Measurements from ENCODE around the gene EFCC1.
A peak's percentile ranks its signal among the peaks of the same experiment; 100 is the strongest.

The EFCC1 gene, protein sequence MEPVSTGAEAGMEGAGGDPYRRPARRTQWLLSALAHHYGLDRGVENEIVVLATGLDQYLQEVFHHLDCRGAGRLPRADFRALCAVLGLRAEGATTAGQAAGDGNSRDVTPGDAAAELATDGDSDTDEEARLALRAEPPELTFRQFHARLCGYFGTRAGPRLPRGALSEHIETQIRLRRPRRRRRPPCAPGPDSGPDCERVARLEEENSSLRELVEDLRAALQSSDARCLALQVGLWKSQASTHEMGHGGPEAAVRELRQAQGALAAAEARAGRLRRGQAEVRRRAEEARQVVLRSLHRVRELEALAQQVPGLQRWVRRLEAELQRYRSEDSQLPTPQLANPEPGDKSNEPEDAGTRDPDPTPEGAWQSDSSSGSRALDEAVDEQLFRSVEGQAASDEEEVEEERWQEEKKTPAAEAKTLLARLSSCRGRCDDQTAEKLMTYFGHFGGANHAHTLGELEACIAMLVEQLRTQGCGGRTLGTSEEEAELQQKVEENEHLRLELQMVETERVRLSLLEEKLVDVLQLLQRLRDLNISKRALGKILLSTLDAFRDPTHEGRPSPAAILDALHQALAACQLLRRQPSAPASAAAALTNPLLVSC

DNA sequence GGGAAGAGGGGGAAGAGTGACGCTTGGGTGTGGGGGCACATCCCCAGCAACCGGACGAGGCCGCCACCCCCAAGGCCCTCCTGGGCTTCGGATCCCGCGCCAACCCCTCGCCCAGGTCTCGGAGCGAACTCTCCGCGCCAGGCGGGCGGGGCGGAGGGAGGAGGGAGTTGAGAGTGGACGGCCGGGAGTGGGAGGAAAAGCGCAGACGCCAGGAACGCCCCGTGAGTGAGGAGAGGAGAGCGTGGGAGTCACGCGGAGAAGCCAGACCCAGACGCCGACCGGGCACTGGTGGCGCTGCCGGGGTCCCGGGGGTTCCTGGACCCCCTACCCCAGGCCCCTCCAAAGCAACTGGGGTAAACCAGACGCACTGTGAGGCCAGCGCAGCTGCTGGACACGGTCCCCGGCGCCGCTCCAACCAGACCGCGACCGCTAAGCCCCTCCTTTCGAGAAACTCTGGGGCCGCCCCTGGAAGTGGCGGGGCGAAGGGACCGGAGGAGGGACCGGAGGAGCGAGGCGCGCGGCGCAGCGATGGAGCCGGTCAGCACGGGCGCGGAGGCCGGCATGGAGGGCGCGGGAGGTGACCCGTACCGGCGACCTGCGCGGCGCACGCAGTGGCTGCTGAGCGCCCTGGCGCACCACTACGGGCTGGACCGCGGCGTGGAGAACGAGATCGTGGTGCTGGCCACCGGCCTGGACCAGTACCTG is at the start of gene EFCC1:
TSS of gene EFCC1 (plus strand) at position 204 of the 705 bp plus-strand sequence. CDS start at position 529, 325 bp downstream.
- peaks cover 28% of the 10 kb centered on the region for H3K4me1 Mint-ChIP-seq (ENCODE audit: low read depth)
- no peaks in the 10 kb centered on the region for H3K36me3 Mint-ChIP-seq (ENCODE audit: low read depth)
- H3K27me3 Mint-ChIP-seq, result peaks cover 68% of the 10 kb centered on the region
- no peak within 1 kb of the TSS for H3K27ac Mint-ChIP-seq
- H3K9me3 Mint-ChIP-seq, result no peaks in the 10 kb centered on the region
- peak within 1 kb of the TSS; percentile 60 for H3K4me3 Mint-ChIP-seq
- intact Hi-C loops (cut with micrococcal nuclease), result no loop called here

DNA sequence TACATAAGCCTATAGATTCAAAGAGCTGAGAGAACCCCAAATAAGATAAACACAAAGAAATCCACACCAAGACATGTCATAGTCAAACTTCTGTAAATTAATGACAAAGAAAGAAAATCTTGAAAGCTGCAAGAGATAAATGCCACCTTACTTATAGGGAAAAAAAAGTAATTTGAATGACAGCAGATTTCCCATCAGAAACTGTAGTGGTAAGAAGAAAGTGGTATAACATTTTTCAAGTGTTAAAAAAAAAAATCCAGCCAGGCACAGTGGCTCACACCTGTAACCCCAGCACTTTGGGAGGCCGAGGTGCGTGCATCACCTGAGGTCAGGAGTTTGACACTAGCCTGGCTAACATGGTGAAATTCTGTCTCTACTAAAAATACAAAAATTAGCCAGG is 44.7 kb upstream of the EFCC1 start:
- Mint-ChIP-seq H3K27me3 (peaks cover 2% of the 10 kb centered on the region), H3K36me3 (ENCODE audit: low read depth) (no peaks in the 10 kb centered on the region), H3K9me3 (peaks cover 9% of the 10 kb centered on the region), H3K4me3 (no peak overlapping the region), H3K4me1 (ENCODE audit: low read depth) (no peaks in the 10 kb centered on the region), H3K27ac (no peak overlapping the region)
- intact Hi-C loops (cut with micrococcal nuclease), result no loop called here

DNA sequence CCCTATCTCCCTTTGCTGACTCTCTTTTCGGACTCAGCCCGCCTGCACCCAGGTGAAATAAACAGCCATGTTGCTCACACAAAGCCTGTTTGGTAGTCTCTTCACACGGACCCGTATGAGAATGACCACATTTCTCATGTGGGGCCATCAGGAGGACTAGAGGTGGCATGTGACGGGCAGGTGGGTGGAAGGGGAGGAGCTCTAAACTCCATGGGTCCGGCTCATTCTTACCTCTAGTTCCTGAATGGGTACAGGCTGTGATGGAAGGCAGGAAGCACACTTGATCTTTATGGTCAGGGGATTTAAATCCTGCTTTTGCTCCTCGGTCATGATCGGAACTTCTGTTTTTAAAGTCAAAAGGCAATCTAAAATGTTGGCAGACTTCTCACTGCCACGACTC is 35.8 kb upstream of the EFCC1 start:
- intact Hi-C loops (cut with micrococcal nuclease), result no loop called here
- Mint-ChIP-seq H3K9me3 (no peaks in the 10 kb centered on the region), H3K27me3 (peaks cover 6% of the 10 kb centered on the region), H3K4me1 (ENCODE audit: low read depth) (no peaks in the 10 kb centered on the region), H3K27ac (no peak overlapping the region), H3K36me3 (ENCODE audit: low read depth) (no peaks in the 10 kb centered on the region), H3K4me3 (no peak overlapping the region)

DNA sequence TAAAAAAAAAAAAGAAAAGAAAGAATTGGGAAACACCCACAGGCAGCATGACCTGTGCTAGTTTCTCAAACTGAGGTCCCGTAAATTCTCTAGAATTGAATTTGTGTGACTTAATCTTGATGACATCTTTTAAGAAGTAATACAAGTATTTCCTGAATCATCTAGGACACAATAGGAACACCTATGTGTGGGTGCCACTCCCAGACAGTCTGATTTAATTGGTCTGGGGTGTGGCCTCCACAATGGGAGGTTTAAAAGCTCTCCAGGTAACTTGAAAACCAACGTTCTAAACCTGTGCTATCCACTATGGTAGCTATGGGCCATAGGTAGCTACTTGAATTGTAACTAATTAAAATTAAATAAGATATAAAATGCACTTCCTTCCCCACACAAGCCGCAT is 35.3 kb upstream of the EFCC1 start:
- H3K4me3 Mint-ChIP-seq, result no peak overlapping the region
- H3K27me3 Mint-ChIP-seq, result peaks cover 6% of the 10 kb centered on the region

DNA sequence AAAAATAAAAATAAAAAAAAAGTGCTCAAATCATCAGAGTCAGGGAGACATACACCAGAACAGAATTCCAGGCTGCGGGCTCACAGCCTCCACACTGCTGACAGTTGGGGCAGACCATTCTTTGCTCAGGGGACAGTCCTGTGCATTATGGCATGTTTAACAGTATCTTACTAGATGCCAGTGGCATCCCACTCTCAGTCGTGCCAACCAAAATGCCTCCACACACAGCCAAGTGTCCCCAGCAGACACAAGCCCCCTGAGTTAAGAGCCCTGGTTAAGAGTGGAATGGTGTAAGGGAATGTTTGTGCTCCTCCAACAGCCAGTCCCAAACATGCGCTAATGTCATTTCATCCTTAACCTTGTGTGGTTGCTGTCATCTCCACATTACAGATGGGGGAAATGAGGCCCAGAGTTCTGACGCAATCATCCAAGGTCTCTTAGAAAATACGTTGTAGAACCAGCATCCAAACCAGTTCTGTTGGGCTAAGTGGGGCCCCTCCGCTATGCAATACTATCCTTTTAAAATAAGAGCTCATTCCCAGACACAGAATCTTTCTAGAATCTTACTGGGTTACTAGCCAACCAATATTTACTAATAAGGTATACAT is 33.3 kb upstream of the EFCC1 start:
- Mint-ChIP-seq H3K4me3 (no peak overlapping the region), H3K27me3 (peaks cover 3% of the 10 kb centered on the region), H3K9me3 (no peaks in the 10 kb centered on the region), H3K4me1 (ENCODE audit: low read depth) (no peaks in the 10 kb centered on the region), H3K36me3 (ENCODE audit: low read depth) (no peaks in the 10 kb centered on the region), H3K27ac (no peak overlapping the region)
- intact Hi-C loops (cut with micrococcal nuclease), result no loop called here

More for the DNA sequence above, 35.3 kb upstream of the EFCC1 start:
- Mint-ChIP-seq H3K9me3 (no peaks in the 10 kb centered on the region), H3K27ac (no peak overlapping the region), H3K4me1 (ENCODE audit: low read depth) (no peaks in the 10 kb centered on the region), H3K36me3 (ENCODE audit: low read depth) (no peaks in the 10 kb centered on the region)
- intact Hi-C loops (cut with micrococcal nuclease), result no loop called here

DNA sequence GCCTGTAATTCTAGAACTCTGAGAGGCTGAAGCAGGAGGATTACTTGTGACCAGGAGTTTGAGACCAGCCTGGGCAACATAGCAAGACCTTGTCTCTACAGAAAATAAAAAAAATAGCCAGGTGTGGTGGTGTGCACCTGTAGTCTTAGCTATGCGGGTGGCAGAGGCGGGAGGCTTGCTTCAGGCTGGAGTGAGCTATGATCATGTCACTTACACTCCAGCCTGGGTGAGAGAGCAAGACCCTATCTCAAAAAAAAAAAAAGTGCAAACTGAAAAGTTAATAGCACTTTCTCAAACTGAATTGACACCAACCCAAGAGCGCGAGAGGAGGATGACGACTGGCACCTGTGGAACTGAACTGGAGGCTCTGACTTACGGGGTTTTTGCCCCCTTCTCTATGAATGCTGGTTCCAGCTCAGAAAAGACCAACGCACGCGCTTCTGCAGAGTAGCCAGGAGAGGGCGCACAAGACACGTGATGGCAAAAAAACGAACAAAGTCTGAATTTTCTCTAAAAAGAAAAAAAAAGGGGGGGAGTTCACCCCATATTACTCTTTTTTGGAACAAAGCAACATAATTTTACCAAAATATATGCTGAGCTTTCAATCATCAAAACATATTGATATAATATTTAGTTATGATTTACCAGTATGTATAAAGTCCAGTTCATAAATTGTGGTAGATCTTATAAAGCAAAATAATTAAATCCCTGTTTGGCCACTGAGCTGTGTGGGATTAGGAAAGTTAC is 30.9 kb upstream of the EFCC1 start:
- intact Hi-C loops (cut with micrococcal nuclease), result loop anchor here (2.0 to 10.0 kb wide), 2 partner anchors 305 to 355 kb away; partner anchors contain the start of gene HMCES
- Mint-ChIP-seq H3K9me3 (no peaks in the 10 kb centered on the region), H3K27ac (no peak overlapping the region), H3K4me3 (no peak overlapping the region), H3K36me3 (ENCODE audit: low read depth) (no peaks in the 10 kb centered on the region), H3K4me1 (ENCODE audit: low read depth) (peaks cover 9% of the 10 kb centered on the region), H3K27me3 (peaks cover 3% of the 10 kb centered on the region)

DNA sequence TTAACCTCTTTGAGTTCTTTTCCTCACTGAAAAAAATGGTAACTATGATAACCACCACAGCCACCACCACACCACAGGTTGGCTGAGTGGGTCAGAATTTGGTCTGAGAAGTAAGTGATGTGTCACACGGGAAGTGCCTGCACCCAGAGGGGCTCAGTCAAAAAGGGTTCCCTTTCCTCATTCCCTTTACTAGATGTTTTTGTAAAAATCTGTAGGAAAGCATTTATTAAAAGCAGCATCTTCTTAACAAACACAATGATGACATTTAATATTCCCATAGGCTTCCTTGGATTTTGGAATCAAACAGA is 30.4 kb upstream of the EFCC1 start:
- H3K27ac Mint-ChIP-seq, result no peak overlapping the region
- no peaks in the 10 kb centered on the region for H3K9me3 Mint-ChIP-seq
- H3K4me1 Mint-ChIP-seq (ENCODE audit: low read depth), result peaks cover 9% of the 10 kb centered on the region
- intact Hi-C loops (cut with micrococcal nuclease), result loop anchor here (2.0 to 10.0 kb wide), 2 partner anchors 304 to 354 kb away; partner anchors contain the start of gene HMCES
- H3K36me3 Mint-ChIP-seq (ENCODE audit: low read depth), result no peaks in the 10 kb centered on the region
- peaks cover 3% of the 10 kb centered on the region for H3K27me3 Mint-ChIP-seq
- H3K4me3 Mint-ChIP-seq, result no peak overlapping the region

DNA sequence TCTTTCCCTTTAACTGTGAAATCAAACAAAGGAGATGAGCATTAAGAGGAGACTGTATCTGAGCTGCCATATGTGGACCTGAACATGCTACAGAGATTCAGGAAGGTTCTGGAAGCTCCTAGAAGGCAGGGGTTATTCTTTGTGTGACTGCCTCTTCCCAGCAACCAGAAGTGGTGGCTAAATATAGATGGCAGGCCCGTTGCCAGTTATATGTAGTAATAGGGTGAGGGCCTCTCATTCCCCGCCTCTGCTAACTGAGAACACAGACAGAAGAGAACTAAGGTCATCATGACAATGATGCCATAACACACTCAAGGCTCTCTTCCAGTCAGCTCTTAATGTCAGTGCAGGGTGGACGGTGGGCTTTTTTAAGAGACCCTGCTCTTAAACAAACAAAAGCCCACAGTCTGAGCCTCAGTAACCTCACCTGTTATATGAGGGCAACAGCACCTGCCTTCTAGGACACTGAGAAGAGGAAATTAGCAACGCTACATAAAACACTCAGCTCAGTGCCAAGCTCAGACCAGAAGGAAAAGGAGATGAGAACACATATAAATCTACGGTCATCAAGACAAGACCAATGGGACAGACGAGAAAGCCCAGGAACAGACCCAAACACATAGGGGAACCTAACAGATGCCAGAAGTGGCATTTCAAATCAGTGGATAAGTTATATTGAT is 29.5 kb upstream of the EFCC1 start:
- peaks cover 3% of the 10 kb centered on the region for H3K27me3 Mint-ChIP-seq
- no peak overlapping the region for H3K4me3 Mint-ChIP-seq
- H3K9me3 Mint-ChIP-seq, result no peaks in the 10 kb centered on the region
- peaks cover 9% of the 10 kb centered on the region for H3K4me1 Mint-ChIP-seq (ENCODE audit: low read depth)
- no peaks in the 10 kb centered on the region for H3K36me3 Mint-ChIP-seq (ENCODE audit: low read depth)
- no peak overlapping the region for H3K27ac Mint-ChIP-seq
- intact Hi-C loops (cut with micrococcal nuclease), result loop anchor here (2.0 to 10.0 kb wide), 2 partner anchors 303 to 353 kb away; partner anchors contain the start of gene HMCES

DNA sequence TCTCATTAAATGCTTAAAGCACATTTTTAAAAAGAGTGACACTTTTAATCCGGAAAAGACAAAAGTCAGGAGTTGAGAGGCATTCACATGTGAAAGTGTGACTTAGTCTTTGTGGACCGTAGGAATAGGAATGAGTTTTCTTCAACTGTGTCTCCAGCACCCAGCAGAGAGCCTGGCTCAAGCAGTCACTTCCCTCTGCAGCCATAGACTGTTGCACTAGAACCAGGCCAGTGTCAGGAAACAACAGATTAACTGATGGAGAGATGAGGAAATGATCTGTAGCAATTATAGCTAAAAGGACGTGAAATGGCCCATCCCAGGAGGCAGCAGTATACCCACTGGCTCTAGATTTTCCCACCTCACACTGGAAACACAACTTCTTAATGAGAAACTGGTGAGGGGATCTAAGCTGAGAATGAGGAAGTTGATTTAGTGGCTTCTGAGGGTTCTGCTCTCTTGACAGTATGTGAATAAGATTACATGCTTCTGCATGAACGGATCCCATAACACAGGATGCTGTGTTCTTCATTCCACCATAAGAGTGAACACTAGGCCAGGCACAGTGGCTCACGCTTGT is 27.0 kb upstream of the EFCC1 start:
- Mint-ChIP-seq H3K9me3 (no peaks in the 10 kb centered on the region), H3K27ac (no peak overlapping the region), H3K36me3 (ENCODE audit: low read depth) (no peaks in the 10 kb centered on the region), H3K4me1 (ENCODE audit: low read depth) (peaks cover 9% of the 10 kb centered on the region), H3K27me3 (peaks cover 3% of the 10 kb centered on the region), H3K4me3 (no peak overlapping the region)
- intact Hi-C loops (cut with micrococcal nuclease), result loop anchor here (10.0 kb wide), 1 partner anchor 301 kb away; the partner anchor contains the start of gene HMCES

DNA sequence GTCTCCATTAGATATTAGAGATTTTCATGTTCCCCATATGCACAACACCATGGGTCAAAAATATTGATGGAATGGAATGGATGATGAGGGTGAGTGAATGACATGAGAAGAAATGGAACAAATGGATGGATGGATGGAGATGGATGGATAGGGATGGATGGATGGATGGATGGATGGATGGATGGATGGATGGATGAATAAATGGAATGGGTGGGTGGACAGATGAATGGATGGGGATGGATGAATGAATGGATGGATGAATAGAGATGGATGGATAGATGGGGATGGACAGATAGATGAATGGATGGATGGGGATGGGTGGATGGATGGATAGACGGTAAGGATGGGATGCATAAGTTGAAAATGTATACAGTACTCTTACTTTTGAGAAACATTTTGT is 25.8 kb upstream of the EFCC1 start:
- Mint-ChIP-seq H3K4me3 (no peak overlapping the region), H3K27ac (no peak overlapping the region), H3K4me1 (ENCODE audit: low read depth) (peaks cover 9% of the 10 kb centered on the region), H3K9me3 (no peaks in the 10 kb centered on the region), H3K36me3 (ENCODE audit: low read depth) (no peaks in the 10 kb centered on the region), H3K27me3 (no peaks in the 10 kb centered on the region)
- intact Hi-C loops (cut with micrococcal nuclease), result loop anchor here (10.0 kb wide), 1 partner anchor 300 kb away; the partner anchor contains the start of gene HMCES

DNA sequence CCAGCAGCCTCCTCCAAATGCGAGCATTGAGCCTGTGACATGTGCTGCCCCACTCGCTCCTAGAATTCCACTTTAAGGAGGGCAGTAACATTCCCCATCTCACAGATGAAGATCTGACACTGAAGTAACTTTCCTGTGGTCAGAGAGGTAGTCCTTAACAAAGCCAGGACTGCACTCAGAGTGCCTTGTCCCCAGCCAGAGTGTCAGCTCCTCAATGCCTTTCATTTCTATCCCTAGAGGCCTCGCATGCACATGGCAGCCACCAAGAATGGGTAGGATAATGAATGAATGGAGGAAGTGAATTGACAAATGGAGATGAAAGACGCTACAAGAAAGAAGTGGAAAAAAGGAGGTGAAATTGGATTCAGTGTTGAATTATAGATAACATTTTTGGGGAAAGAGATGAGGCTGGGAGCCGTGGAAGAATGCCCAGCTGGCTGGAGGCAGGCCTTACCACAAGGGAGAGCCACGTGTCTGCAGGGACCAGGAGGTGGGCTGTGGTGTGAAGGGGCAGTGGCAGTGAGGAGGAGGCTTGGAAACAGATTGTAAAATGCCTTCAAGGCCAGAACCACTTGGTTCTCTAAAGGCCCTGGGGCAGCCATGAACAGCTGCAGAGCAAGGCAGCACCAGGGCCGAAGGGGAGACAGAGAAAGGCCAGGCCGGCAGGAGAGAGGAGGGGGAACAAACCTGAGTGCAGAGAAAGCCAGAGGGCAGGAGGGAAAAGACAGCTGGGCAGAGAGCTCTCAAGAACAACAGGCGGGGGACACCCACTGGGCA is 17.6 kb upstream of the EFCC1 start:
- Mint-ChIP-seq H3K27me3 (no peaks in the 10 kb centered on the region), H3K4me1 (ENCODE audit: low read depth) (no peaks in the 10 kb centered on the region), H3K9me3 (no peaks in the 10 kb centered on the region), H3K4me3 (no peak overlapping the region), H3K36me3 (ENCODE audit: low read depth) (no peaks in the 10 kb centered on the region), H3K27ac (no peak overlapping the region)
- intact Hi-C loops (cut with micrococcal nuclease), result no loop called here

DNA sequence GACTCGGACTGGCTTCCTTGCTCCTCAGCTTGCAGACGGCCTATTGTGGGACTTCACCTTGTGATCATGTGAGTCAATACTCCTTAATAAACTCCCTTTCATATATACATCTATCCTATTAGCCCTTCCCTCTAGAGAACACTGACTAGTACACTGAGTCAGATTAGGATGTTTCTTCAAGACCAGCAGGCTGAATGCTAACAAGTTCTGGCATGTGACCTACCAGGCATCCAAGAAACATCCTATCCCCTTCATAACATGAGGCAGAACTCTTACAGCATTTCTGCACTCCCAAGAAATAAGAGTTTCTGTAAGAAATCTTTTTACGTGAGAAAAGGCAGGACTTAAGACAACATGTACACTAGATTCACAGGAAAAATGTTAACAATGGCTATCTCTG is 16.5 kb upstream of the EFCC1 start:
- H3K4me1 Mint-ChIP-seq (ENCODE audit: low read depth), result no peaks in the 10 kb centered on the region
- intact Hi-C loops (cut with micrococcal nuclease), result no loop called here
- H3K27ac Mint-ChIP-seq, result no peak overlapping the region
- no peaks in the 10 kb centered on the region for H3K9me3 Mint-ChIP-seq
- H3K36me3 Mint-ChIP-seq (ENCODE audit: low read depth), result no peaks in the 10 kb centered on the region
- no peak overlapping the region for H3K4me3 Mint-ChIP-seq
- no peaks in the 10 kb centered on the region for H3K27me3 Mint-ChIP-seq
